NCI-H2196 (cell line): Measurements from ENCODE around the gene LDB2.
"Not testable (repeated sequence)": the region's sequence is repeated elsewhere in the genome, so short reads cannot be mapped to it uniquely, and the experiment has no call there.

Source experiments
- DNase-seq: peaks from one replicate; lab custom pipeline; 2025; ENCODE audit not compliant: unreplicated experiment; lab: John Stamatoyannopoulos, UW

Gene LDB2

GRCh38 chr4:16897991-16898827, at the start of gene LDB2:
LDB2 (minus strand) TSS chr4:16898645.
- no peak for DNase-seq

- DNase-seq, result no peak
Measured at GRCh38 chr4:16942491-16942890, 44.0 kb upstream of the LDB2 start.

DNA sequence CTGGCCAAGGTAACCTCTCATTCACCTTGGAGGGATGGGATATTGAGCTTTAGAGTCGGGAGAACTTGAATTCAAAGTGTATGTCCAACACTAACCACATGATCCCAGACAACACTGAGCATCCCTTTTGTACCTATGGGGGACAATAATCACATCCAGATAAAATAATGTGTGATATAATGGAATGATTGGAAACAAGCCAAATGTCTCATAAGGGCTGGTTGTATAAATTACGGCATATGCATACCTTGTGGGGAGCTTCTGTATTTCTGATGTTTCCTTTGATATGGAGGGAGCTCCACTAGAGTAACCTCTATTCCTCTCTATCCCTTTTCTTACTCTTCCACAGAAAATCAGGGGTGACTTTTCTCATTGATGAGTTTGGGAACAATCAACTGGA, 40.7 kb upstream of the LDB2 start:
- DNase-seq, result no peak

- no peak for DNase-seq
Measured at GRCh38 chr4:16938512-16939040, 40.1 kb upstream of the LDB2 start.

GRCh38 chr4:16931339-16932305, 33.2 kb upstream of the LDB2 start:
- no peak for DNase-seq

- DNase-seq, result no peak
Measured at GRCh38 chr4:16926214-16926613, 27.8 kb upstream of the LDB2 start.

DNA sequence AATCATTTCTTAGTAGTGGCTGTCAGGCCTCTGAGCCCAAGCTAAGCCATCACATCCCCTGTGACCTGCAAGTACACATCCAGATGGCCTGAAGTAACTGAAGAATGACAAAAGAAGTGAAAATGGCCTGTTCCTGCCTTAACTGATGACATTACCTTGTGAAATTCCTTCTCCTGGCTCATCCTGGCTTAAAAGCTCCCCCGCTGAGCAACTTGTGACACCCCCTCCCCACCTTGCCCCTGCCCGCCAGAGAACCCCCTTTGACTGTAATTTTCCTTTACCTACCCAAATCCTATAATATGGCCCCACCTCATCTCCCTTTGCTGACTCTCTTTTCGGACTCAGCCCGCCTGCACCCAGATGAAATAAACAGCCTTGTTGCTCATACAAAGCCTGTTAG, 20.3 kb upstream of the LDB2 start:
- DNase-seq, result not testable (repeated sequence)

DNA sequence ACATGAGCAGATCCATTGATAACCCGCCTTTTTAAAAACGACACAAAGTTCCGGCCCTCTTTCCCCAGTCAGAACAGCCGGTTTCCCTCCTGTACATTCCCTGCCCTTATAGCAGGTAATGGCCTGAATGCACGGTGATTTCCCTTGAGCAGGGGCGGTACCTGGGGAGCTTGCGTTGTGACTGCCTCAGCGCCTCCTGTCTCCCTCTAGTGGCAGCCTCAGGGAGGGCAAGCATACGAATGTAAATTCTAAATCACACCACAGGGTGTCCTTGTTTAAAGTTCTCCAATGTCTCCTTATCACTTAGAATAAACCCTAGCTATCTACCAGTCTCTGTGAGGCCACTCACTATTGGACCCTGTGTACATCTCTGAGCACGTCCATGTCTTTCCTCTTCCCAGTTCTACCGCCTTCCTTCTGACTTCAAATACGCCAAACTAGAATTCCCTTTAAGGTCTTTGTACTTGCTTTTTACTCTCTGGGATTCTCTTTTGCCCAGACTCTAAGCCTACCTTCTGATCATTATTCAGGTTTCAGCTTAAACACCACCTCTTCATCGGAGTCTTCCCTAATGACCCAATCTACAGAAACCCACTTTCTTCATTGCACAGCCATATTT, 18.4 kb upstream of the LDB2 start:
- peak; percentile 14 for DNase-seq

- DNase-seq, result no peak
Measured at GRCh38 chr4:16916031-16916430, 17.6 kb upstream of the LDB2 start.

DNA sequence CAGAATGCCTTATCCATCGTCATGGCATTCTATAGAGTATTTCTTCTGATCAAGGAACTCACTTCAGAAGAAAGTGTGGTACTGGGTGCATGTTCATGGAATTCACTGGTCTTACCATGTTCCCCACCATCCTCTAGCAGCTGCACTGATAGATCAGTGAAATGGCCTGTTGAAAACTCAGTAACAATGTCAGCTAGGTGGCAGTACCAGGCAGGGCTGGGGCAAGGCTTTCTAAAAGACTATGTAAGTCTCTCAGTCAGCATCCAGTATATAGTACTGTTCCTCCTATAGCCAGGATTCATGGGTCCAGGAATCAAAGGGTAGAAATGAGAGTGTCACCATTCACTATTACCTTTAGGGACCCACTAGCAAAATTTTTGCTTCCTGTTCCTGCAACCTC, 15.8 kb upstream of the LDB2 start:
- no peak for DNase-seq

- no peak for DNase-seq
Measured at GRCh38 chr4:16912896-16913295, 14.5 kb upstream of the LDB2 start.

DNA sequence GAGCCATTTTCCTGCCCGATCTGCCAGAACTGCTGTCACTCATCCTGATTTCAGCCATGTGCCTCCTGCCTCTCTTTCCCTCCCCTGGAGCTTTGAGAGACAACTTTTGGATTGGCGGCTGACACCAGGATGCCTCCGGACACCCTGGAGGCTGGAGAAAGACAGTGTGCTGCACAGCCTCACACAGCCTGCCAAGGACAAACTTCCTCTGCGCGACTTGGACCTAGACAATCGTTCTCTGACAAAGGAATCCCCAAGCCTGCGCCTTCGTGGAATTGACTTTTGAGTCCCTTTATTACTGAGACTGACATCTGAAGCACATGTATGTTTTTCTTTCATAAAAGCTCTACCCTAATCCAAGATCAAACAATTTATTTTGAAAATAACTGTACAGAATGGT, 10.8 kb upstream of the LDB2 start:
- no peak for DNase-seq

GRCh38 chr4:16908377-16909021, 10.1 kb upstream of the LDB2 start:
- DNase-seq, result no peak

- DNase-seq, result no peak
Measured at GRCh38 chr4:16900325-16900724, 1.9 kb upstream of the LDB2 start.

- no peak for DNase-seq
Measured at GRCh38 chr4:16896881-16897750, 1.3 kb downstream of the LDB2 start.

DNA sequence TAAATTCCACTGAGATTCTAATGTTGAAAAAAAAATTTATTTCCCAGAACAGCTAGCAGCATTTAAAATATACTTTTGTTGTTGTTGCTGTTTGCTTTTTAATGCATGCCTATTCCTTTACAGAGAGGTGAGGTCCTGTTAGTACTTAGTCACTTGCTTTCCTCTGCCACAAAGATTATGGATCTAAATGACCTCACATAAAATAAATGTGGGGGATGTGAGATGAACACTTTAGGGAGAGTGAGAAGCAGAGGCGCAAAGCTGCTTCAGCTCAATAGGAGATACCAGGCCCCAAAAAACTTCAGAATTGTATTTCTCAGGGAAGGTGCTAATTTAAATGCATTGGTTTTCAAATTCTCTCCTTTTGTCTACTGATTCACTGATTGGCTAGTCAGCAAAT, 4.0 kb downstream of the LDB2 start:
- no peak for DNase-seq

DNA sequence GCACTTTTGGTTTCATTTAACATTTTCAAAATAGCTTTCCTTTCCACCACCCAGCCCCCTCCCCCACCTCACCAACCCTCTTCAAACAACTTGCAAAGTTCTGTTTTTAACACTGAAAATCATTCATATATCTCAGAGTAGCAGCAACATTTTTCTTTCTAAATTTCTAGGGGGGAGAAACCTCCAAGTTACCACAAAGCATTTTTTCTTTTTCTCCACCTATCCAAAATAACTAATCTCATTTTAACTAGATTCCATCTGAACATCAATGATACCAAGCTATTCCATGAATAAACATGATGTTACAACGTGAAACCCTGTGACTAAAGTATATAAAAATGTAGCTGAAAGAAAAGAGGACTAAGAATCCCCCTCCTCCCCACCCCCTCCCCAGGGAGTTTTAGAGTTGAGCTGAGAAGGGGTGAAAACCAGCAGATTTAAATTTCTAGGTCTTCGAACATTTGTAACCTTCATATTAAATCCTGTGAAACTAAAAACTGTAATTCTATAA, 5.2 kb downstream of the LDB2 start:
- no peak for DNase-seq

DNA sequence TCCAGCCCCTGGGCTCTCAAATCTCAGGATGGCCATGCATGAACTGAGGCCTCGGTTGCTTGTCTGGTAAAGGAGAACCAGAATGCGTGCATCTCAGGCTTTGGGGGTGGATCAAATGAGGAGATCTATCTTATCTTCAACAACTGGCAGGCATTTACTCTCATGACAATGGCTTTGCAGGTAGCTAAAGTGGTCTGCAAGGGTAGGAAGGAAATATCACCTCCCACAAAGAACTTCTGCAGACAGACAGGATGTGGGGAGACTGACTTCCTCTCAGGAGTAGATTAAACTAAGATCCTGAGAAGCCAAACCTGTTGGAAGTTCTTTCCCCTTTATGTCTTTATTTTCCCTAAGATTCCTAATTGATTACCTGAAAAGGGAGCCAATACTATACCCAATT, 7.8 kb downstream of the LDB2 start:
- no peak for DNase-seq

GRCh38 chr4:16889945-16890344, 8.5 kb downstream of the LDB2 start:
- no peak for DNase-seq

DNA sequence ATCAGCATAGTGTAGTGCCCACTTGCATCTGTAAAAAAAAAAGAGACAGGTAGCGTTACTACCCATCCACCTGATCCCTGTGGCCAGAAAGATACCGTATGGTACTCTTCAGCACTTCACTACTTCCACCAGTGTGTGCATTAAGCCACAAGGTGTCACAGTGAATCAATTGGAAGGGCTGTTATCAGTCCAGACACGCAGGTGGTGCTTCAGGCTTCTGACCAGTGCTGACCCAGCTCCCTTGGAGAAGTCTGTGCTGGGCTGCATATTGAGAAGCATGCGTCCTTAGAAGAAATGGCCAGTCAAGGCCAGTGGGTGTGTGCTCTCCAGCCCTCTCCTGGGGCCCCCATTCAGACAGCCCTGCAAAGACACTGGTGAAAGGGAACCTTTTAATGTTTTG, 10.6 kb downstream of the LDB2 start:
- DNase-seq, result no peak
